Measurements from ENCODE around the gene DECR2. TPM values are rescaled to one million over a fixed set of nuclear protein-coding genes. Genes with fewer than 3 reads are reported as not detected.

Gene DECR2
- total and polyA plus RNA-seq, 2 of the 13 experiments (the other 11 are each of a cell fraction or from before 2014, with no cell fraction given) = 36.3 to 44.6 TPM

DNA sequence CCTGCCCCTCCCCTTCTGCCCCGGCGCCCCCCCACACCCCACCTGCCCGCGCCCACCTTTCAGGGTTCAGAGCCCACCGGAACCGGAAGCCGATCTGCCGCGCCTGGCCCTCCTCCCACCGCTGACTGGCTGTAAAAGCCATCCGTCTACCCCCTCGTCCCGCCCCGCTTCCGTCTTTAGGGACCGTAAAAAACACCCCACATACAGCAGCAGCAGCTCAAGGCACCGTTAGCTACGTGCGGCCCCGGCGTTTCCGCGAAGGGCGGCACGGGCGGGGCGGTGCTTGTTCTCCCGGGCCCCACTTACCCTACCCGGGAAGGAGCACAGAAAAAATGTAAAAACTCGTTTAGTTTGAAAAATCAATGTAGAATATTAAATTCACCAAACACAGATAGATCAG, 31.2 kb upstream of the DECR2 start, which contains the start of gene MRPL28 (continued):
- TF ChIP-seq, protein P1, sequence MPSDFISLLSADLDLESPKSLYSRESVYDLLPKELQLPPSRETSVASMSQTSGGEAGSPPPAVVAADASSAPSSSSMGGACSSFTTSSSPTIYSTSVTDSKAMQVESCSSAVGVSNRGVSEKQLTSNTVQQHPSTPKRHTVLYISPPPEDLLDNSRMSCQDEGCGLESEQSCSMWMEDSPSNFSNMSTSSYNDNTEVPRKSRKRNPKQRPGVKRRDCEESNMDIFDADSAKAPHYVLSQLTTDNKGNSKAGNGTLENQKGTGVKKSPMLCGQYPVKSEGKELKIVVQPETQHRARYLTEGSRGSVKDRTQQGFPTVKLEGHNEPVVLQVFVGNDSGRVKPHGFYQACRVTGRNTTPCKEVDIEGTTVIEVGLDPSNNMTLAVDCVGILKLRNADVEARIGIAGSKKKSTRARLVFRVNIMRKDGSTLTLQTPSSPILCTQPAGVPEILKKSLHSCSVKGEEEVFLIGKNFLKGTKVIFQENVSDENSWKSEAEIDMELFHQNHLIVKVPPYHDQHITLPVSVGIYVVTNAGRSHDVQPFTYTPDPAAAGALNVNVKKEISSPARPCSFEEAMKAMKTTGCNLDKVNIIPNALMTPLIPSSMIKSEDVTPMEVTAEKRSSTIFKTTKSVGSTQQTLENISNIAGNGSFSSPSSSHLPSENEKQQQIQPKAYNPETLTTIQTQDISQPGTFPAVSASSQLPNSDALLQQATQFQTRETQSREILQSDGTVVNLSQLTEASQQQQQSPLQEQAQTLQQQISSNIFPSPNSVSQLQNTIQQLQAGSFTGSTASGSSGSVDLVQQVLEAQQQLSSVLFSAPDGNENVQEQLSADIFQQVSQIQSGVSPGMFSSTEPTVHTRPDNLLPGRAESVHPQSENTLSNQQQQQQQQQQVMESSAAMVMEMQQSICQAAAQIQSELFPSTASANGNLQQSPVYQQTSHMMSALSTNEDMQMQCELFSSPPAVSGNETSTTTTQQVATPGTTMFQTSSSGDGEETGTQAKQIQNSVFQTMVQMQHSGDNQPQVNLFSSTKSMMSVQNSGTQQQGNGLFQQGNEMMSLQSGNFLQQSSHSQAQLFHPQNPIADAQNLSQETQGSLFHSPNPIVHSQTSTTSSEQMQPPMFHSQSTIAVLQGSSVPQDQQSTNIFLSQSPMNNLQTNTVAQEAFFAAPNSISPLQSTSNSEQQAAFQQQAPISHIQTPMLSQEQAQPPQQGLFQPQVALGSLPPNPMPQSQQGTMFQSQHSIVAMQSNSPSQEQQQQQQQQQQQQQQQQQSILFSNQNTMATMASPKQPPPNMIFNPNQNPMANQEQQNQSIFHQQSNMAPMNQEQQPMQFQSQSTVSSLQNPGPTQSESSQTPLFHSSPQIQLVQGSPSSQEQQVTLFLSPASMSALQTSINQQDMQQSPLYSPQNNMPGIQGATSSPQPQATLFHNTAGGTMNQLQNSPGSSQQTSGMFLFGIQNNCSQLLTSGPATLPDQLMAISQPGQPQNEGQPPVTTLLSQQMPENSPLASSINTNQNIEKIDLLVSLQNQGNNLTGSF (CRISPR knock-in tag; IDR thresholded peaks at IDR 0.05) = no peak
- no peak for TF ChIP-seq SNAI1 (CRISPR knock-in tag; IDR thresholded peaks at IDR 0.05; ENCODE audit: borderline replicate concordance)
- TF ChIP-seq PITX1 (CRISPR knock-in tag; IDR thresholded peaks at IDR 0.05) = no peak
- TF ChIP-seq NR2C2 (CRISPR knock-in tag; IDR thresholded peaks at IDR 0.05; ENCODE audit: borderline replicate concordance) = peak; percentile 92
- TF ChIP-seq ZNF746 (CRISPR knock-in tag; IDR thresholded peaks at IDR 0.05) = no peak
- TF ChIP-seq, protein P2, sequence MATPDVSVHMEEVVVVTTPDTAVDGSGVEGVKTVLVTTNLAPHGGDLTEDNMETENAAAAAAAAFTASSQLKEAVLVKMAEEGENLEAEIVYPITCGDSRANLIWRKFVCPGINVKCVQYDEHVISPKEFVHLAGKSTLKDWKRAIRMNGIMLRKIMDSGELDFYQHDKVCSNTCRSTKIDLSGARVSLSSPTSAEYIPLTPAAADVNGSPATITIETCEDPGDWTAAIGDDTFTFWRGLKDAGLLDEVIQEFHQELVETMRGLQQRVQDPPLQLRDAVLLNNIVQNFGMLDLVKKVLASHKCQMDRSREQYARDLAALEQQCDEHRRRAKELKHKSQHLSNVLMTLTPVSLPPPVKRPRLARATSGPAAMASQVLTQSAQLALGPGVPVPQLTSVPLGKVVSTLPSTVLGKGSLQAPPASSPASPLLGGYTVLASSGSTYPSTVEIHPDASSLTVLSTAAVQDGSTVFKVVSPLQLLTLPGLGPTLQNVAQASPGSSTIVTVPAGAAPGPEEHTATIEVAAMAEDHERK (CRISPR knock-in tag; IDR thresholded peaks at IDR 0.05; ENCODE audit: low read depth) = no peak
- peak; percentile 59 for TF ChIP-seq HDAC1 (CRISPR knock-in tag; IDR thresholded peaks at IDR 0.05)
- no peak for TF ChIP-seq FOXC1 (CRISPR knock-in tag; IDR thresholded peaks at IDR 0.05; ENCODE audit: borderline replicate concordance)
- TF ChIP-seq ZNF577 (CRISPR knock-in tag; IDR thresholded peaks at IDR 0.05; ENCODE audit: borderline replicate concordance, low read depth) = no peak
- TF ChIP-seq HNRNPH1 (optimal IDR thresholded peaks at IDR 0.05; ENCODE audit: low read depth, low read length) = no peak
- no peak for TF ChIP-seq ZNF567 (CRISPR knock-in tag; IDR thresholded peaks at IDR 0.05; ENCODE audit: borderline replicate concordance)
- no peak for TF ChIP-seq ZNF263 (CRISPR knock-in tag; IDR thresholded peaks at IDR 0.05)
- TF ChIP-seq ZNF510 (CRISPR knock-in tag; IDR thresholded peaks at IDR 0.05; ENCODE audit: low read depth) = no peak
- TF ChIP-seq ZNF20 (CRISPR knock-in tag; IDR thresholded peaks at IDR 0.05) = no peak
- TF ChIP-seq, protein P3, sequence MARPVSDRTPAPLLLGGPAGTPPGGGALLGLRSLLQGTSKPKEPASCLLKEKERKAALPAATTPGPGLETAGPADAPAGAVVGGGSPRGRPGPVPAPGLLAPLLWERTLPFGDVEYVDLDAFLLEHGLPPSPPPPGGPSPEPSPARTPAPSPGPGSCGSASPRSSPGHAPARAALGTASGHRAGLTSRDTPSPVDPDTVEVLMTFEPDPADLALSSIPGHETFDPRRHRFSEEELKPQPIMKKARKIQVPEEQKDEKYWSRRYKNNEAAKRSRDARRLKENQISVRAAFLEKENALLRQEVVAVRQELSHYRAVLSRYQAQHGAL (CRISPR knock-in tag; IDR thresholded peaks at IDR 0.05; ENCODE audit: not compliant biosample characterization) = no peak
- TF ChIP-seq ZNF180 (CRISPR knock-in tag; IDR thresholded peaks at IDR 0.05; ENCODE audit: borderline replicate concordance, low read depth) = no peak
- TF ChIP-seq, protein P4, sequence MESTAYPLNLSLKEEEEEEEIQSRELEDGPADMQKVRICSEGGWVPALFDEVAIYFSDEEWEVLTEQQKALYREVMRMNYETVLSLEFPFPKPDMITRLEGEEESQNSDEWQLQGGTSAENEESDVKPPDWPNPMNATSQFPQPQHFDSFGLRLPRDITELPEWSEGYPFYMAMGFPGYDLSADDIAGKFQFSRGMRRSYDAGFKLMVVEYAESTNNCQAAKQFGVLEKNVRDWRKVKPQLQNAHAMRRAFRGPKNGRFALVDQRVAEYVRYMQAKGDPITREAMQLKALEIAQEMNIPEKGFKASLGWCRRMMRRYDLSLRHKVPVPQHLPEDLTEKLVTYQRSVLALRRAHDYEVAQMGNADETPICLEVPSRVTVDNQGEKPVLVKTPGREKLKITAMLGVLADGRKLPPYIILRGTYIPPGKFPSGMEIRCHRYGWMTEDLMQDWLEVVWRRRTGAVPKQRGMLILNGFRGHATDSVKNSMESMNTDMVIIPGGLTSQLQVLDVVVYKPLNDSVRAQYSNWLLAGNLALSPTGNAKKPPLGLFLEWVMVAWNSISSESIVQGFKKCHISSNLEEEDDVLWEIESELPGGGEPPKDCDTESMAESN (CRISPR knock-in tag; conservative IDR thresholded peaks at IDR 0.05) = no peak

Data from HepG2 (cell line).